Thyroid gland (tissue), 4 donors: Measurements from ENCODE around the gene RSPRY1. TPM values are rescaled to one million over a fixed set of nuclear protein-coding genes. Genes with fewer than 3 reads are reported as not detected.
A peak's percentile ranks its signal among the peaks of the same experiment; 100 is the strongest.

Source experiments
- DNase-seq, 2 donors: peaks; one replicate each; pipeline ENCODE4 v3.0.0-alpha.2; 2019
- H3K27ac ChIP-seq, 3 donors: fragments of 200-600 bp; sonication (generic); 1 replicate in 2 of 3; 2 replicates in 1 of 3; pipeline ENCODE4 v1.5.1; 2016 to 2019; ENCODE audit warnings: mild to moderate bottlenecking in 1 of 3, moderate library complexity in 1 of 3
- H3K27me3 ChIP-seq: fragments of 200-600 bp; sonication (generic); one replicate; pipeline ENCODE4 v1.5.1; 2019
- H3K36me3 ChIP-seq, 2 donors: fragments of 200-600 bp; sonication (generic); one replicate each; pipeline ENCODE4 v1.5.1; 2016 to 2019
- H3K4me1 ChIP-seq, 2 donors: fragments of 200-600 bp; sonication (generic); one replicate each; pipeline ENCODE4 v1.5.1; 2017 to 2019
- H3K4me3 ChIP-seq, 3 donors: fragments of 200-600 bp; sonication (generic); replicated peaks in 1 of 3; 1 replicate in 2 of 3; 2 replicates in 1 of 3; pipeline ENCODE4 v1.5.1; 2016; ENCODE audit warnings: mild to moderate bottlenecking in 1 of 3
- H3K9me3 ChIP-seq: fragments of 200-600 bp; sonication (generic); one replicate; pipeline ENCODE4 v1.5.1; 2017
- POLR2A ChIP-seq, 2 donors: fragments of 450-650 bp; IDR thresholded peaks; one replicate each; pipeline ENCODE4 v1.6.1; 2017; ENCODE audit warnings: antibody characterized with exemption in 2 of 2, mild to moderate bottlenecking in 2 of 2, moderate library complexity in 1 of 2
- WGBS, 2 donors: methylation state at CpG; one replicate each; pipeline ENCODE4 v1.1.5; 2017; 5-methylcytosine and 5-hydroxymethylcytosine counted together
- intact Hi-C: fragments of 100-400 bp; cut with DNase I; formaldehyde crosslinking; loops from one replicate; pipeline ENCODE4 v1.15.1; 2023
- total RNA-seq, 4 donors: library from RNA; depleted of rRNA; stranded (reverse); fragments of >200 nt; gene quantifications; one replicate each; pipeline ENCODE4 v1.2.3, GENCODE V29; 2016
- TF ChIP-seq, protein P1 (sequence below), 6 experiments: fragments of 200-600 bp in 3 of 6; fragments of 450-650 bp in 3 of 6; sonication (generic) in 3 of 6; IDR thresholded peaks; one replicate each; pipeline ENCODE4 v1.5.1; 2016 to 2019; ENCODE audit warnings: antibody characterized with exemption in 6 of 6, mild to moderate bottlenecking in 2 of 6, inconsistent platforms in 1 of 6, moderate library complexity in 1 of 6

Gene RSPRY1
- total RNA-seq, 4 donors from 2014 or later: 42.6 to 59.2 (median 53.9) TPM

DNA sequence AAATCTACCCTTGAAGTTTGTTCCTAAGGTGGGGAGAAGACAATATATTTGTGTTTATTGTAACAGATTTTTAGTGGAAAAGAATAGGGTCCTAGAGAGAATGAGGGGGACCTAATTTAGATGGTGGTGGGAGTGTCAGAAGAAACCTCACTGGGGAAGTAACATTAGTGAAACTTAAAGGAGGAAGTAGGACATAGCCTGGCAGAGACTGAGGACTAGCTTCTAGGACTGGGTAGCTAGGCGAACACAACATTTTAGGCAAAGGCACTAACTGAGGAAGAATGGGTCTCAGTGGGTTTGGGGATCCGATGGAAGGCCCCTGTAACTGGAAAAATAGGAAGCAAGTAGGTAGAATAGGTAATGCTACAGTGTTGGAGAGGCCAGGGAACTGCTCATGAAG lies 54.7 kb downstream of the RSPRY1 start:
- H3K27ac ChIP-seq: no peak overlapping the region
- 92 to 96% methylated on average over 2 of the region's 2 CpGs for WGBS, 2 donors
- no peaks in the 10 kb centered on the region for H3K9me3 ChIP-seq
- intact Hi-C loops: loop anchor here (10.0 kb wide), 1 partner anchor 56 kb away; the partner anchor contains the start of genes PSME3IP1 and RSPRY1
- TF ChIP-seq POLR2A (IDR thresholded peaks at IDR 0.05): no peak
- TF ChIP-seq, protein P1, sequence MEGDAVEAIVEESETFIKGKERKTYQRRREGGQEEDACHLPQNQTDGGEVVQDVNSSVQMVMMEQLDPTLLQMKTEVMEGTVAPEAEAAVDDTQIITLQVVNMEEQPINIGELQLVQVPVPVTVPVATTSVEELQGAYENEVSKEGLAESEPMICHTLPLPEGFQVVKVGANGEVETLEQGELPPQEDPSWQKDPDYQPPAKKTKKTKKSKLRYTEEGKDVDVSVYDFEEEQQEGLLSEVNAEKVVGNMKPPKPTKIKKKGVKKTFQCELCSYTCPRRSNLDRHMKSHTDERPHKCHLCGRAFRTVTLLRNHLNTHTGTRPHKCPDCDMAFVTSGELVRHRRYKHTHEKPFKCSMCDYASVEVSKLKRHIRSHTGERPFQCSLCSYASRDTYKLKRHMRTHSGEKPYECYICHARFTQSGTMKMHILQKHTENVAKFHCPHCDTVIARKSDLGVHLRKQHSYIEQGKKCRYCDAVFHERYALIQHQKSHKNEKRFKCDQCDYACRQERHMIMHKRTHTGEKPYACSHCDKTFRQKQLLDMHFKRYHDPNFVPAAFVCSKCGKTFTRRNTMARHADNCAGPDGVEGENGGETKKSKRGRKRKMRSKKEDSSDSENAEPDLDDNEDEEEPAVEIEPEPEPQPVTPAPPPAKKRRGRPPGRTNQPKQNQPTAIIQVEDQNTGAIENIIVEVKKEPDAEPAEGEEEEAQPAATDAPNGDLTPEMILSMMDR (IDR thresholded peaks at IDR 0.05): no peak
- peaks cover 2 to 6% of the 10 kb centered on the region in 2 donors for H3K4me1 ChIP-seq
- peaks cover 0 to 4% of the 10 kb centered on the region in 2 donors for H3K36me3 ChIP-seq
- H3K27me3 ChIP-seq: no peaks in the 10 kb centered on the region
- no peak for DNase-seq
- H3K4me3 ChIP-seq: no peak overlapping the region

DNA sequence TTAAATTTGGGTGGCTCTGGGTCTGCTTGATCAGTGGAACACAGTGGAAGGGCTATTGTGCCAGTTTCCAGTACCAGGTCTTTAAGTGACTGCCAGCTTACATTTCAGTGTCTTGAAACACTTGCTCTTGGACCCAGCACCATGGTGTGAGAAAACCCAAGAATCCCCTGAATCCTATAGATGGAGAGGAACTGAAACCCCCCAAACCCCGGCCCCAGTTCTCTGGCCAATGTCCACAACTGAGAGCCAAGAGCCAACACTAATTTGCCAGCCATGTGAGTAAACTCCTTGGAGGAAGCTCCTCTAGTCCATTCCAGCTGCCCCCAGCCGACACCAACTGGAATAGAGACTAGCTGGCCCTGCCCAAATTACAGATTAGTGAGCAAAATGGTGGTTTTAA lies 56.5 kb downstream of the RSPRY1 start:
- 84 to 100% methylated on average over 2 of the region's 2 CpGs for WGBS, 2 donors
- Histone ChIP-seq H3K27me3 (no peaks in the 10 kb centered on the region), H3K4me3 (no peak overlapping the region), H3K36me3 (peaks cover 0 to 4% of the 10 kb centered on the region in 2 donors), H3K27ac (no peak overlapping the region), H3K4me1 (peaks cover 6 to 12% of the 10 kb centered on the region in 2 donors), H3K9me3 (no peaks in the 10 kb centered on the region)
- no peak for TF ChIP-seq POLR2A (IDR thresholded peaks at IDR 0.05)
- TF ChIP-seq, protein P1 (IDR thresholded peaks at IDR 0.05): no peak
- intact Hi-C loops: loop anchor here (10.0 kb wide), 1 partner anchor 58 kb away; the partner anchor contains the start of genes PSME3IP1 and RSPRY1
- DNase-seq: no peak

- no peaks in the 10 kb centered on the region for H3K9me3 ChIP-seq
- peaks cover 7 to 10% of the 10 kb centered on the region in 2 donors for H3K36me3 ChIP-seq
- TF ChIP-seq, protein P1 (IDR thresholded peaks at IDR 0.05): peak in 1 of 6 experiments; percentile 15
- TF ChIP-seq POLR2A (IDR thresholded peaks at IDR 0.05): no peak
- H3K27me3 ChIP-seq: no peaks in the 10 kb centered on the region
- intact Hi-C loops: loop anchor here (10.0 kb wide), 1 partner anchor 60 kb away; the partner anchor contains the start of genes PSME3IP1 and RSPRY1
- peak overlapping the region in 2 of 3 donors; percentile 19 to 70 for H3K4me3 ChIP-seq
- peak overlapping the region; percentile 78 to 94 (median 80) for H3K27ac ChIP-seq
- no peak for DNase-seq
- 8 to 9% methylated on average over 9 of the region's 9 CpGs for WGBS, 2 donors
- peaks cover 6 to 12% of the 10 kb centered on the region in 2 donors for H3K4me1 ChIP-seq
Observed at GRCh38 chr16:57244463-57244766, 58.3 kb downstream of the RSPRY1 start.

DNA sequence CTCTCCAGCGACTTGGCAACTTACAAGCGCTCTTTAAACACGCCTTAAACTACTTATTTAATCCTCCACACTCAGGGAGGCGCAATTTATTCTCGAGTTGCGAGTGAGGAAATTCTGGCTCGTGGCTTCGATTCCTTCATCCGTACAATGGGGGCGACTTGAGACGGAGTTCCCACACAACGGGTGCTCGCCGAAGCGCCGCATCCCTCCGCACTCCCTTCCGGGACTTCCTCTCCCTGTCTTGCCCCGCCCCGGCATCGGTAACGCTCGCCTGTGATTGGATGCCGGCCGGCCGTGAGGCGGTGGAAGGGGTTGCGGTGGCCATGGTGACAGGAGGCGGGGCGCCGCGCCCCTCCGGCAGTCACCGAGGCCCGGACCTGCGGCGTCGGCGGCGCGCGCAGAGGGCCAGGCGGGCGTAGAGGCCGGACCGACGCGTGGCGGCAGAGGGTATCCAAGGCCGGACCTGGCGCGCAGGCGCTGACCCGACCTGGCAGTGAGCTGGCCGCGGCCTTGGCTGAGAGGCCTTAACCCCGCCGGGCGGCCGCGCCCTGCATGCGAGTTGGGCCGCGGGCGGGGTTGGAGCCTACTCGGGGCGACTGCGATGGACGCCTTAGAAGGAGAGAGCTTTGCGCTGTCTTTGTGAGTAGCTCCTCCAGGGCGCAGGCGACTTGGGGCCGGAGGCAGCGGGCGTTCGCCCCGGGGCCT lies 58.8 kb downstream of the RSPRY1 start, which contains the start of gene ARL2BP:
ARL2BP (plus strand) TSS at position 493 of the 705 bp plus-strand sequence; CDS start at position 602, 109 bp downstream.
- WGBS, 2 donors: 0% methylated on average over 16 to 19 of the region's 77 CpGs
- H3K36me3 ChIP-seq: peaks cover 12 to 15% of the 10 kb centered on the region in 2 donors
- intact Hi-C loops: loop anchor here (10.0 kb wide), 1 partner anchor 60 kb away; the partner anchor contains the start of genes PSME3IP1 and RSPRY1

More for the DNA sequence above, 58.8 kb downstream of the RSPRY1 start, which contains the start of gene ARL2BP:
- TF ChIP-seq, protein P1 (IDR thresholded peaks at IDR 0.05): no peak
- TF ChIP-seq POLR2A (IDR thresholded peaks at IDR 0.05): peak; percentile 69 to 97
- peak; percentile 99 for DNase-seq
- no peaks in the 10 kb centered on the region for H3K27me3 ChIP-seq
- H3K4me3 ChIP-seq: peak within 1 kb of the TSS; percentile 29 to 70 (median 59)
- H3K27ac ChIP-seq: peak within 1 kb of the TSS; percentile 82 to 94 (median 89)
- peaks cover 6 to 12% of the 10 kb centered on the region in 2 donors for H3K4me1 ChIP-seq
- no peaks in the 10 kb centered on the region for H3K9me3 ChIP-seq
